Suprapubic skin (tissue), 4 donors: ENCODE results near the gene ENTPD1. TPM values are rescaled to one million over a fixed set of nuclear protein-coding genes. Genes with fewer than 3 reads are reported as not detected.
"Not testable (repeated sequence)": the region's sequence is repeated elsewhere in the genome, so short reads cannot be mapped to it uniquely, and the experiment has no call there.

ENCODE experiments used
- DNase-seq, 2 donors: peaks; one replicate each; pipeline ENCODE4 v3.0.0-alpha.2; 2019; ENCODE audit warnings: low spot score in 2 of 2
- H3K27ac ChIP-seq: fragments of 200-600 bp; sonication (generic); one replicate; pipeline ENCODE4 v1.5.1; 2019
- H3K27me3 ChIP-seq: fragments of 200-600 bp; sonication (generic); one replicate; pipeline ENCODE4 v1.5.1; 2019
- H3K36me3 ChIP-seq: fragments of 200-600 bp; sonication (generic); one replicate; pipeline ENCODE4 v1.5.1; 2019
- H3K4me1 ChIP-seq: fragments of 200-600 bp; sonication (generic); one replicate; pipeline ENCODE4 v1.5.1; 2019
- H3K4me3 ChIP-seq: fragments of 200-600 bp; sonication (generic); one replicate; pipeline ENCODE4 v1.5.1; 2019; ENCODE audit warnings: mild to moderate bottlenecking
- H3K9me3 ChIP-seq: fragments of 200-600 bp; sonication (generic); one replicate; pipeline ENCODE4 v1.5.1; 2019
- EP300 ChIP-seq: sonication (generic); formaldehyde crosslinking; IDR thresholded peaks from one replicate; pipeline ENCODE4 v1.6.1; 2017; ENCODE audit warnings: antibody characterized with exemption
- POLR2A ChIP-seq, 2 donors: fragments of 450-650 bp; IDR thresholded peaks; one replicate each; pipeline ENCODE4 v1.6.1; 2017; ENCODE audit warnings: antibody characterized with exemption in 2 of 2, mild to moderate bottlenecking in 2 of 2, moderate library complexity in 2 of 2
- POLR2AphosphoS5 ChIP-seq, 3 donors: sonication (generic); formaldehyde crosslinking; IDR thresholded peaks; one replicate each; pipeline ENCODE4 v1.6.1; 2017; ENCODE audit warnings: antibody characterized with exemption in 3 of 3
- WGBS: methylation state at CpG from one replicate; pipeline ENCODE4 v1.1.5; 2018; 5-methylcytosine and 5-hydroxymethylcytosine counted together
- total RNA-seq, 4 donors: library from RNA; depleted of rRNA; stranded (reverse); fragments of >200 nt; gene quantifications; one replicate each; pipeline ENCODE4 v1.1.0, GENCODE V29; 2016
- TF ChIP-seq, protein P1 (sequence below), 2 donors: fragments of 200-600 bp in 1 of 2; fragments of 450-650 bp in 1 of 2; sonication (generic) in 1 of 2; IDR thresholded peaks; one replicate each; pipeline ENCODE4 v1.5.1; 2016 to 2019; ENCODE audit warnings: antibody characterized with exemption in 2 of 2, mild to moderate bottlenecking in 1 of 2, moderate library complexity in 1 of 2

The ENTPD1 gene
- total RNA-seq, 4 donors from 2014 or later, result 6.3 to 18.9 (median 12.5) TPM

DNA sequence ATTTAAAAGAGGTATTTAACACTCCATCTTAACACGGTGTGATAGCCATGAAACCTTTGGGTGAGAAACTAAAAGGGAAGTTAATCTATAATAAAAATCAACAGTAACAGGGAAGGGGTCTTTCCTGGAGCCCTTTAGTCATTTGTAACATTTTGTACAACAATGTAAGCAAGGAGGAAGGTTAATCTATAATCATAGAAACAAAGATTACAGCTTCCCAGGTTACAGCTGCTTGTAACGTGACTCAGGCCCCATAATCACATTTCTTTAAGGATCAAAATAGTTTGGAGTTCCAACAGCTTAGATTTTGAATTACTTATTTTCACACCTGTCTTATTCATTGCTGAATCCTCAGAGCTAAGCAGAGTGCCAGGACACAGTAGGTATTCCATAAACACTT is 133.9 kb downstream of the ENTPD1 start:
- Histone ChIP-seq H3K4me3 (no peak overlapping the region), H3K36me3 (peaks cover 21% of the 10 kb centered on the region), H3K9me3 (no peaks in the 10 kb centered on the region), H3K27ac (no peak overlapping the region), H3K27me3 (no peaks in the 10 kb centered on the region), H3K4me1 (no peaks in the 10 kb centered on the region)
- no peak for TF ChIP-seq POLR2A (IDR thresholded peaks at IDR 0.05)
- TF ChIP-seq POLR2AphosphoS5 (IDR thresholded peaks at IDR 0.05), result no peak
- TF ChIP-seq, protein P1, sequence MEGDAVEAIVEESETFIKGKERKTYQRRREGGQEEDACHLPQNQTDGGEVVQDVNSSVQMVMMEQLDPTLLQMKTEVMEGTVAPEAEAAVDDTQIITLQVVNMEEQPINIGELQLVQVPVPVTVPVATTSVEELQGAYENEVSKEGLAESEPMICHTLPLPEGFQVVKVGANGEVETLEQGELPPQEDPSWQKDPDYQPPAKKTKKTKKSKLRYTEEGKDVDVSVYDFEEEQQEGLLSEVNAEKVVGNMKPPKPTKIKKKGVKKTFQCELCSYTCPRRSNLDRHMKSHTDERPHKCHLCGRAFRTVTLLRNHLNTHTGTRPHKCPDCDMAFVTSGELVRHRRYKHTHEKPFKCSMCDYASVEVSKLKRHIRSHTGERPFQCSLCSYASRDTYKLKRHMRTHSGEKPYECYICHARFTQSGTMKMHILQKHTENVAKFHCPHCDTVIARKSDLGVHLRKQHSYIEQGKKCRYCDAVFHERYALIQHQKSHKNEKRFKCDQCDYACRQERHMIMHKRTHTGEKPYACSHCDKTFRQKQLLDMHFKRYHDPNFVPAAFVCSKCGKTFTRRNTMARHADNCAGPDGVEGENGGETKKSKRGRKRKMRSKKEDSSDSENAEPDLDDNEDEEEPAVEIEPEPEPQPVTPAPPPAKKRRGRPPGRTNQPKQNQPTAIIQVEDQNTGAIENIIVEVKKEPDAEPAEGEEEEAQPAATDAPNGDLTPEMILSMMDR (IDR thresholded peaks at IDR 0.05), result no peak
- no peak for TF ChIP-seq EP300
- no peak for DNase-seq
- 94% methylated on average over 2 of the region's 2 CpGs for WGBS

DNA sequence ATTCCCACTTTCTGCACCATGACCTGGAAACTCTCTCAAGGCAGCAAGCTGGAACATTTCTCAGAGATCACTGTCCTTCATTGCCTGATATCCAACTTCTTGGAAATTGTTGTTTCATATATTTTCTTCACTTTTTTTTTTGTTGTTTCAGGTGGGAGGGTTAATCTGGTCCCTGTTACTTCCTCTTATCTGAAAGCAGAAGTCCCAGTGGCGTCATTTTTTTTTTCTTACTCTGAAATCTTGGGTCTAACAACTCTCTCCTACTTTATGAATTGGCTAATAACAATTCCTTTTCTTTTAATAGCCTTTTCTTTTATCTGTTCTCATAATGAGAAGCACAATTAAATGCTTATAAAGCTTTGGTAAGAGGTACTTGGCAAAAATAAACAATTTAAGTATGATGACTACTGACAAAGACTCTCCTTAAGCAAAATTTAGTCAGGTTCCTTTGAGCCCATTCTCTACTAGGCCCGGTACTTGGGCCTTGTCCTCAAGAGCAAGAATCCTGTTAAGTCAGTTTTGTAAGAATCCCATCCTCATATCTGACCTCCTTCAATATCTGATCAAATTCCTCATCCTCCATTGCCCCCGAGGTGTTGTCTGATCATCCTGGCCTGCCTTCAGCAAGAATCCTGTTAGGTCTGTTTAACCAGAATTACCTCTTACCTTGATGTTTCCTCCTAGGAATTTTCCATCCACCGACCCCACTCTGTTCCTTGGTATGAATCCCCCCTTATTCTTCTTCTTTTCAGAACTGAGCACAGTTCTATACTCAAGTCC is 140.3 kb downstream of the ENTPD1 start:
- 74% methylated on average over 4 of the region's 4 CpGs for WGBS
- no peaks in the 10 kb centered on the region for H3K27me3 ChIP-seq

DNA sequence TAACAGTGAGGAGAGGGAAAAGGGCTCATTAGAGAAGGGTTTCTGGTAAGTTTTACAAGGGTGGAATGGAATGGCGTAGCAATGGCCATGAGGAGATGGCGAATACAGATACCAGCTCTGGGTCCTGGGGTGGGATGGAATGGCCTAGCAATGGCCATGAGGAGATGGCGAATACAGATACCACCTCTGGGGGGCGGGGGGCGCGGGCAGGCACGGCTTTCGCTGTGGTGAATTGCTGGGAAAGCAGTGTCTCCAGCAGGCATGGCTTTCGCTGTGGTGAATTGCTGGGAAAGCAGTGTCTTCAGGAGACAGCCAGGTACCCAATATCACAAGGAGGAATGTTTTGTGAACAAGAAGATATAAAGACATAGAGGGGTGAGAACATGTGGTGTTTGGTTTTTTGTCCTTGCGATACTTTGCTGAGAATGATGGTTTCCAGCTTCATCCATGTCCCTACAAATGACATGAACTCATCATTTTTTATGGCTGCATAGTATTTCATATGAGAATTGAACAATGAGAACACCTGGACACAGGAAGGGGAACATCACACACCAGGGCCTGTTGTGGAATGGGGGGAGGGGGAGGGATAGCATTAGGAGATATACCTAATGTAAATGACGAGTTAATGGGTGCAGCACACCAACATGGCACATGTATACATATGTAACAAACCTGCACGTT is 150.1 kb downstream of the ENTPD1 start:
- DNase-seq, H3K9me3 ChIP-seq, H3K27me3 ChIP-seq, H3K4me1 ChIP-seq, H3K27ac ChIP-seq, H3K4me3 ChIP-seq: not testable (repeated sequence)
- WGBS, result 94% methylated on average over 12 of the region's 12 CpGs
- peaks cover 17% of the 10 kb centered on the region for H3K36me3 ChIP-seq

More for the DNA sequence above, 140.3 kb downstream of the ENTPD1 start:
- TF ChIP-seq EP300, result no peak
- TF ChIP-seq POLR2A (IDR thresholded peaks at IDR 0.05), result no peak
- TF ChIP-seq POLR2AphosphoS5 (IDR thresholded peaks at IDR 0.05), result no peak
- TF ChIP-seq, protein P1 (IDR thresholded peaks at IDR 0.05), result no peak
- Histone ChIP-seq H3K27ac (no peak overlapping the region), H3K9me3 (no peaks in the 10 kb centered on the region), H3K4me1 (peaks cover 7% of the 10 kb centered on the region), H3K36me3 (peaks cover 36% of the 10 kb centered on the region), H3K4me3 (no peak overlapping the region)
- no peak for DNase-seq

DNA sequence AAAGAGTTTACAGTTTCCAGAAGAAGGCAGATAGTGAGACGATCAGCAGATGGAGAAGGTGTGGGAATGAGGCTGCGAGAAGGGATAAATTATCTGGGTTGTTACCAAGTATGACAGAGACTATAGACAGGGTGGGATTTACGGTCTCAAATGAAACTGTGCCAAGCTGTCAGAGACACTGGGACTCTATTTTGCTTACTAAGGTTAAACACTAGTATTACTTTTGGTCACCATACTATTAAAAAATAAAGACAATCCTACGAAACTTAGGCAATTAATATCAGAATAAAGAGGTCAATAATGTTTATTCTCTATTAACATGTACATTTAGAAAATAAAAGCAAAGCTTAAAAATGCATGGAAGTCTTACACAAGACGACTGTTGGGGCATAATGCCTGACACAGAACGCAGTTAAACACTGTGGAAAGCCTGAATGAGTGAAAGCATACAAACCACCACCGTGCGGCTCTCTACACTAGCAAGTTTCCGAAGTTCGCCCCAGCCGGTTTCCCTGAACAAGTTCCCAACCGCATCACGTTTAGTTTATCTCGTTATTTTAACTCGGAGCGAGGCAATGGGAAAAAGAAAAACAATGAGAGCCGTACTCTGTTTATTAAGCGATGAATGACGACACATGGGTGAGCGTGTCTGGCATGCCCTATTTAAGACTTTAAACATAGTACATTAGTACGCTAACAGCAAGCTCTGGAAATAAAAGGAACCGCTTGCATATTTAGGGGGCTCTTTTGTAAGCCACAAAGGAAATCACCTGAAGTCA is 150.9 kb downstream of the ENTPD1 start:
- H3K27ac ChIP-seq, result peak overlapping the region; percentile 71
- H3K36me3 ChIP-seq, result peaks cover 17% of the 10 kb centered on the region
- TF ChIP-seq, protein P1 (IDR thresholded peaks at IDR 0.05), result no peak
- TF ChIP-seq POLR2A (IDR thresholded peaks at IDR 0.05), result no peak
- TF ChIP-seq POLR2AphosphoS5 (IDR thresholded peaks at IDR 0.05), result no peak
- no peak for TF ChIP-seq EP300
- no peaks in the 10 kb centered on the region for H3K9me3 ChIP-seq
- 10% methylated on average over 22 of the region's 22 CpGs for WGBS
- peak overlapping the region; percentile 71 for H3K4me3 ChIP-seq
- peaks cover 7% of the 10 kb centered on the region for H3K4me1 ChIP-seq
- DNase-seq, result peak; percentile 61 to 82
- H3K27me3 ChIP-seq, result no peaks in the 10 kb centered on the region

DNA sequence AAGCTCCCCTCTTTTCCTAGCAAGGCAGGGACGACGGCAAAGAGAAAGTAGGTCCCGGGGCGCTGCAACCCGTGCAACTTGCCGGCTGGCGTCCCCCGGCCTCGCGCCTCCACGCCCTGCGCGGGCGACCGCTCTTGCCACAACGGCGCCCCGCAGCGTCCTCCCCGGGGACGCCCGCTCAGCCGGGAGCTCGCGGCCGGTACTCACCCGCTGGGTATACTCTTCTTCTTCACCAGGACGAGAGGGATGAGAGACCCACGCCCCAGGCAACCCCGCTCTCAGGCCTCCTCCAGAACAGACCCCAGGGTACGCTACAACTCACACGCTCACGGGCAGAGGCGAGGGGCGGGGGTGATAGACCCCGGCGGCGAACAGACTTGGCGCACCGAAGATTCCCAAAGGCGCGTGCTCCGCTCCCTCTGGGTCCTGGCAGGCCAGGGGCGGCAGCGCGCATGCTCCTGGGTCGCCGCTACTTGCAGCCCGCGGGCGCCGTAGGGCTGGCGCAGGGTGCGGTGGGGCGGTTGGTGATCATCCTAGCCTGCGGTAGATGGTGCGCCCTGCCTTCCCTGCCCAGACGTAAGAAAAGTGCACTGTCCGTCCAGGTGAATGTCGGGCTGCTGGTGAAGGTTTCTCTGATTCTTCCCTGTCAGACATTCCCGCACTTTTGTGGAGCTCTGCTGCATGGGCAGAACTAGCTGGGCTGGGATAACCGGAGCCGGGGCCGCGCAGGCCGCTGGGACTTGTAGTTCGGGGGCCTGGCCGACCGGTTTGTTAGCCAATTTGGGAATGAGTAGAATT is 151.7 kb downstream of the ENTPD1 start, which contains the start of gene CC2D2B:
Gene CC2D2B (plus strand): TSS at position 520 of the 798 bp plus-strand sequence. CDS start 3,349 bp downstream, outside the sequence.
- Histone ChIP-seq H3K9me3 (no peaks in the 10 kb centered on the region), H3K4me1 (peaks cover 7% of the 10 kb centered on the region), H3K27me3 (no peaks in the 10 kb centered on the region), H3K4me3 (peak within 1 kb of the TSS; percentile 71), H3K27ac (peak within 1 kb of the TSS; percentile 71), H3K36me3 (peaks cover 12% of the 10 kb centered on the region)
- peak; percentile 85 to 91 for DNase-seq
- under 1% methylated on average over 14 of the region's 69 CpGs for WGBS
- TF ChIP-seq POLR2AphosphoS5 (IDR thresholded peaks at IDR 0.05) (no peak), EP300 (no peak), POLR2A (IDR thresholded peaks at IDR 0.05) (no peak)
- TF ChIP-seq, protein P1 (IDR thresholded peaks at IDR 0.05), result no peak
